GM06990 (cell line): ENCODE data around the gene AGAP1.

Experiments used
- DNase-seq: peaks from one replicate; pipeline ENCODE4 v3.0.0-alpha.2; 2011; ENCODE audit not compliant: insufficient read length; ENCODE audit errors: extremely low read depth
- H3K27me3 ChIP-seq: replicated peaks from 2 replicates; pipeline ENCODE4 v1.6.0; 2011; ENCODE audit warnings: low read length; ENCODE audit not compliant: control insufficient read depth, insufficient read depth
- H3K36me3 ChIP-seq: 2 replicates; pipeline ENCODE4 v1.5.1; 2011; ENCODE audit warnings: low read length; ENCODE audit not compliant: control insufficient read depth, insufficient read depth
- H3K4me3 ChIP-seq: replicated peaks from 2 replicates; pipeline ENCODE4 v1.5.1; 2011; ENCODE audit warnings: low read depth, mild to moderate bottlenecking, control low read depth, low read length
- CTCF ChIP-seq: IDR thresholded peaks from 2 replicates; pipeline ENCODE4 v1.5.1; 2011; ENCODE audit warnings: low read length, control low read depth, mild to moderate bottlenecking, inconsistent platforms; ENCODE audit not compliant: insufficient read depth, poor library complexity, severe bottlenecking

The AGAP1 gene

GRCh38 chr2:235966396-235966795, 472.6 kb downstream of the AGAP1 start:
- Histone ChIP-seq H3K27me3 (no peaks in the 10 kb centered on the region), H3K36me3 (no peaks in the 10 kb centered on the region), H3K4me3 (no peak overlapping the region)
- TF ChIP-seq CTCF = no peak
- DNase-seq = no peak

DNA sequence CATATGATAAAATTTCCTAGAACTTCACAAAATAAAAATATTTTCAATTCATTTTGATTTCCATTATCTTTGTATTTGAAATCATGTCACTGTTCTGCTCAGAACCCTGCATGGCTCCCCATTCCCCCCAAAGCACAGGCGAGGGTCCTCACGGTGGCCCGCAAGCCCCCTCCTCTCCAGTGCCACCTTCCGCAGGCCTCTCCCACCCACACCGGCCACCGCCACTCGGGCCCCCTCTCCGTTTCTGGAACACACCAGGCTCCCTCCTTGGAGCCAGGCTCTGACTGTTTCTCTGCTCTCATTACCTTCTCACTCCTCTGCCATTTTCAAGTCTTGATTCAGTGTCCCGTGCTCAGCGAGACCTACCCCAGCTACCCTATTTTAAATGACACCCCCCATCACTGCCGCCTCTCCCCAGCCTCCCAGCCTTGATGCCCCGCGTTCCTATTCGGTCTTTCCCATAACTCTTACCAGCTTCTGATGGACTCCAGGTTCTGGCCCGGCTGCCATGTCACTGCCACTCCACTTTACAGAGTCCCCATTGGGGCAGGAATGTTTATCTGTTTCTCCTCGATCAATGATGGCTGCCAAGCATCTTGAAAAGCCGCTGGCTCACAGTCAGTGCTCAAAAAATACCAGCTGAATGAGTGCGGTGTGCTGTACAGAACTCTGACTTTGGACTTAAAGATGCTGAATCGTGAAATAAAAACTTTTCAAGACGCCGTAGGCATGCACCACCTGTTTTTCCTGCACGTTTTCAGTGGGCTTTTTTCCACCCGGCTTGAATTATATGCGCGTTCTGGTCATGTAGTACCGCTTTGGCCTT, 473.3 kb downstream of the AGAP1 start:
- Histone ChIP-seq H3K27me3 (no peaks in the 10 kb centered on the region), H3K36me3 (no peaks in the 10 kb centered on the region), H3K4me3 (no peak overlapping the region)
- no peak for DNase-seq
- no peak for TF ChIP-seq CTCF

DNA sequence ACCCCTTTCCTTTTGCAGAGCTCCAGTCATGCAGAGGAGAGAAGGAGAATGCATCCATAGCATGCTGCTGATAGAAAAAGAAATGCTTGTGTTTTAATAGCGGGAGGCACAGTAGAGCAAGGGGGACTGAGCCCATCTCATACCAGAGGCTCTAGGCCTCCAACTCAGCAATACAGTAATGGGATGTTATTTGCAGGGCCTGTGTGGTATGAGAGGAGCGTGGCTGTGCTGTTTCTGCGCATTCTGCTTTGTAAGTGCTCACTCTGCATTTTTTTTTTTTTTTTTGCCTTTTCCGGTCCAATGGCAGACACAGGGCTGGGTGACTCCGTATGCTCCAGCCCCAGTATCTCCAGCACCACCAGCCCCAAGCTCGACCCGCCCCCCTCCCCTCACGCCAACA, 474.3 kb downstream of the AGAP1 start:
- Histone ChIP-seq H3K36me3 (no peaks in the 10 kb centered on the region), H3K4me3 (no peak overlapping the region)
- TF ChIP-seq CTCF = no peak

GRCh38 chr2:235968616-235969324, 474.9 kb downstream of the AGAP1 start:
- H3K4me3 ChIP-seq = no peak overlapping the region
- no peak for DNase-seq
- no peak for TF ChIP-seq CTCF
- no peaks in the 10 kb centered on the region for H3K27me3 ChIP-seq
- no peaks in the 10 kb centered on the region for H3K36me3 ChIP-seq

More for the DNA sequence above, 474.3 kb downstream of the AGAP1 start:
- no peak for DNase-seq
- no peaks in the 10 kb centered on the region for H3K27me3 ChIP-seq

- no peak for TF ChIP-seq CTCF
- no peak for DNase-seq
- H3K36me3 ChIP-seq = no peaks in the 10 kb centered on the region
- H3K27me3 ChIP-seq = no peaks in the 10 kb centered on the region
- no peak overlapping the region for H3K4me3 ChIP-seq
Observed at GRCh38 chr2:235970204-235971040, 476.6 kb downstream of the AGAP1 start.
